CD1c-positive myeloid dendritic cell (primary cell): ENCODE results near the gene SYT15.

ENCODE experiments used
- DNase-seq: peaks from one replicate; pipeline ENCODE4 v3.0.0-alpha.2; 2016; ENCODE audit errors: extremely low spot score

The SYT15 gene

GRCh38 chr10:46544989-46545791, 33.7 kb upstream of the SYT15 start:
- no peak for DNase-seq

GRCh38 chr10:46545861-46546590, 32.9 kb upstream of the SYT15 start:
- DNase-seq: no peak

- DNase-seq: no peak
Measured at GRCh38 chr10:46546591-46547540, 32.1 kb upstream of the SYT15 start.

- no peak for DNase-seq
Measured at GRCh38 chr10:46547541-46548497, 31.1 kb upstream of the SYT15 start.

GRCh38 chr10:46548498-46549090, 30.3 kb upstream of the SYT15 start:
- DNase-seq: no peak

GRCh38 chr10:46549171-46550075, 29.5 kb upstream of the SYT15 start:
- no peak for DNase-seq

GRCh38 chr10:46550076-46550790, 28.7 kb upstream of the SYT15 start:
- no peak for DNase-seq

- DNase-seq: no peak
Measured at GRCh38 chr10:46550795-46551700, 27.9 kb upstream of the SYT15 start.

- DNase-seq: no peak
Measured at GRCh38 chr10:46551701-46552525, 27.0 kb upstream of the SYT15 start.

- DNase-seq: no peak
Measured at GRCh38 chr10:46552526-46553237, 26.2 kb upstream of the SYT15 start.

GRCh38 chr10:46553238-46554049, 25.5 kb upstream of the SYT15 start:
- no peak for DNase-seq

GRCh38 chr10:46554166-46554781, 24.7 kb upstream of the SYT15 start:
- no peak for DNase-seq

- no peak for DNase-seq
Measured at GRCh38 chr10:46555366-46555712, 23.6 kb upstream of the SYT15 start.

- DNase-seq: no peak
Measured at GRCh38 chr10:46555713-46556514, 23.0 kb upstream of the SYT15 start.
